Colon (tissue), 2 donors: ENCODE measurements around the gene C10orf90.
"Not testable (repeated sequence)": the region's sequence is repeated elsewhere in the genome, so short reads cannot be mapped to it uniquely, and the experiment has no call there.

Experiments used
- FAIRE-seq: peaks from 2 replicates; lab custom pipeline; 2012; peaks lifted over from hg19 to GRCh38; lab: Jason Lieb, UNC
- donor health status: control.
- donor health status: control.

Gene C10orf90

DNA sequence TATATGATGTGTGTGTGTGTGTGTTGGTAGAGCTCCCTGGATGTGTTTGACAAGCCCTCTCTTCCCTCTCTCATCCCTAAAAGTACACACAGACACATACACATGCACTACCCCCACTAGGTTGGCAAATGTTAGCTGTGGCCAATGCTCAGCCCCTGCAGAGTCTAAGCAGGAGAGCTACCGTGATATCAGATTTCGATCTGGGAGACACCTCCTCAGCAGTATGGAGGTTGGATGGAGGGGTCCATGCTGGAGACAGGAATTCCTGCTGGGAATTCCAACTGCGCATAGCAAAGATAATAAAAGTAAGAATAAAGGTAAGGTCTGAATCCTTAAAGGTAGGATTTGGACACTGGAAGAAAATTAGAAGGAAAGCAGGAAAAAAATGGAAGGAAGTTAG lies 85.7 kb downstream of the C10orf90 start:
- FAIRE-seq, result no peak

DNA sequence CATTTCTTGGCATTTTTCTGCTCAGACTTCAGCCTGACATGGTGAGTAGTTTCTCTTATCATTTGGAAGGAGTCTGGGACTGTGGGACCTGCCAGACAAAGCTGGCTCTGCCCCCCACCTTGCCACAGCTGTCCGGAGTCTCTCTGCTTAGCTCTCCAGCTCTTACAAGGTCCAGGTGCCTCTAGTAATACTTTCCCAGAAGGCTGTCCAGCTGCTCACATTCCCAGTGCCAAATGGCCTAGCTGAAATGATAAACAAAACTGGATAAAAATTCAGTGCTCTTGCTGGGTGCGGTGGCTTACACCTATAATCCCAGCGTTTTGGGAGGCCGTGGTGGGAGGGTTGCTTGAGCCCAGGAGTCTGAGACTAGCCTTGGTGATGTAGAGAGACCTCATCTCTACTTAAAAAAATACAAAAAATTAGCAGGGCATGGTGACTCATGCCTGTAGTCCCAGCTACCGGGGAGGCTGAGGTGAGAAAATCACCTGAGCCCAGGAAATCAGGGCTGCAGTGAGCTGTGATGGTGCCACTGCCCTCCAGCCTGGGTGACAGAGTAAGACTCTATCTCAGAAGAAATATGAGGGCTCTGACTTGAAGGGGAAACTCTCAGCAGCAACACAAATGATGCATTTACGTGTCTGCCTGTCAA lies 86.8 kb downstream of the C10orf90 start:
- FAIRE-seq, result no peak

- no peak for FAIRE-seq
Measured at GRCh38 chr10:126581648-126582046, 88.8 kb downstream of the C10orf90 start.

GRCh38 chr10:126580873-126581647 lies 89.4 kb downstream of the C10orf90 start:
- no peak for FAIRE-seq

DNA sequence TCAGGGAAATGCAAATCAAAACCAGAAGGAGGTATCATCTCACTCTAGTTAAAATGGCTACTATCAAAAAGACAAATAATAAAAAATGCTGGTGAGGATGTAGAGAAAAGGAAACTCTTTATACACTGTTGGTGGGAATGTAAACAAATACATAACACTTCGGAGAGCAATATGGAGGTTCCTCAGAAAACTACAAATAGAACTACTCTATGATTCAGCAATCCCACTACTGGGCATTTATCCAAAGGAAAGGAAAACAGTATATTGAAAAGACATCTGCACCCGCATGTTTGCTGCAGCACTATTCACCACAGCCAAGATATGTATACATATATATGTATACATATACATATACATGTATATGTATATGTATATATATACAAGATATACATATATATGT lies 94.2 kb downstream of the C10orf90 start:
- FAIRE-seq, result no peak

GRCh38 chr10:126570621-126571602 lies 99.6 kb downstream of the C10orf90 start:
- FAIRE-seq, result no peak

DNA sequence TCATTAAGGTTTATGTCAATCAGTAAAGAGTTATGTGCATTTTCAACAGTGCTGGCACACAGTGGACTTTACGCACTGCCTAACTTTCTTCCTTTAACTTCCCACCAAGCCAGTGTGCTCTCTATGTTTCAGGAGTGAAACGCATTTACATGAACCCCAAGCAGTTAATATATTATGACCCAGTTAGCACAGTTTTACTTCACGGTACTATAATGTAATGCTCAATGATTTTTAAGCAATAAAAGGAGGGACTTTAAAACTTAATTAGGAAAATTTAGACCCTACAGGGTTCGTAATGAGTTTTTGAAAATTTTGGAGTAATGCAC lies 100.3 kb downstream of the C10orf90 start:
- FAIRE-seq, result no peak

GRCh38 chr10:126569513-126570244 lies 100.8 kb downstream of the C10orf90 start:
- FAIRE-seq, result no peak

- no peak for FAIRE-seq
Measured at GRCh38 chr10:126568809-126569385, 101.6 kb downstream of the C10orf90 start.

DNA sequence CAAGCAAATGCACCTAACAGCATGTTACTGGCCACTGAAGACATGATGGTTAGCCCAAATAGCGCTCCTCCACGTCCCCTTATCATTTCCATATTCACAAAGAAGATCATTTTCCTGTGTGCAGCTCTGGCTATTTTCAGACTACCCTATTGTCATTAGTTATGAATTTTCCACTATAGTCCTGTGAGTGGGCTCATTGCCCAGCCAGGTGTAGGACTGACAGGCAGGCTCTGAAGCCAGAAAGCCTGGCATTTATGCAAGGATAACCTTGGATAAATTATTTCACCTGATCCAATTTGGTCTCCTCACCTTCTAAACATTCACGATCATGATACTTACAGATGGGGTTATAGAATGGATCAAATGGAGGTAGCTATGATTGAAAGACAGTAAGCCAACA lies 104.6 kb downstream of the C10orf90 start:
- FAIRE-seq, result no peak

- FAIRE-seq, result no peak
Measured at GRCh38 chr10:126565441-126565840, 105.1 kb downstream of the C10orf90 start.

GRCh38 chr10:126564326-126564888 lies 106.1 kb downstream of the C10orf90 start:
- no peak for FAIRE-seq

DNA sequence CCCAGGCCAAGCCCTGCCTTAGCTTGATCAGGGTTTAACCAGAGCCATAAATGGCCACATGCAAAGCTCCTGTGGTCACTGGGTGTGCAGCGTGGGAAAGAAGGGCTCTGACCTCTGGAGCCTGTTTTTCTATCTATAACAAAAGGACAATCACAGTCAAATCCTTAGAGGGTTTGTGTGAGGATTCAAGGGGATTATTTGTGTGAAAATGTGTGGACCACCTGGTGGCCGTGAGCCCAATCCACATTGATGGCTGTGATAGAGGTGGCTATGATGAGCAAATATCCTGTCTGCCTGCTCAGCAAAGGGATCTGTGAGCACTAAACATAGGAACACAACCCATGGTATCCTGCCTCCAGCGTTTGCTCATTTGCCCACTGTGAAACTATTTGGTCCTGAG lies 107.1 kb downstream of the C10orf90 start:
- no peak for FAIRE-seq

GRCh38 chr10:126561921-126562680 lies 108.4 kb downstream of the C10orf90 start:
- no peak for FAIRE-seq

DNA sequence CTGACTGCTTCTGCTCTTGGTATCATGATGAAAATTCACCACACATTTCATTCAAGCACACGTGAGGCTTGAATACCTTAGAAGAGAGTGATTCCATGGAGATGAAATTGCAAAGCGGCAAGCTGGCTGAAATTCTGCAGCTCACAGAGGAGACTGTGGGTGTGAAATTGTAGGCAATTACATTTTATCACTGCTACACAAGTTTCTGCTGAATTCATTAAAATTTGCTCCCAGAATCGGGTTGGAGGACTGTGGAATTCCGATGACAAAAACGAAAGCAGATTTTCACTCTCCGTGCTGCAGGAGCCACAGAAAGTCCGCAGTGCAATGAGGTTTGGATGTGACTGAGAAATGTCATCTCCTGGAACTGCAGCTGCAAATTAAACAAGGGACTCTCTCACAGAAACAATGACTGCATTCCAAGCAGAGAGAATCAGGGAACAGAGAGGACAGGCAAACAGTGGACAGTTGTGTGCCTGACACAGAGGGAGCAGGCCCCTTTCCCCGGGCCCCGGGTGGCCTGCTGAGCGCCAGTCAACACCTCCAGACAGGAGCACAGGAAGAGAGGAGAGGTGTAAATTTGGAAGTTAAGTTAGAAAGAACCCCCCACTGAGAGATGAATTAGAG lies 109.1 kb downstream of the C10orf90 start:
- FAIRE-seq, result no peak

DNA sequence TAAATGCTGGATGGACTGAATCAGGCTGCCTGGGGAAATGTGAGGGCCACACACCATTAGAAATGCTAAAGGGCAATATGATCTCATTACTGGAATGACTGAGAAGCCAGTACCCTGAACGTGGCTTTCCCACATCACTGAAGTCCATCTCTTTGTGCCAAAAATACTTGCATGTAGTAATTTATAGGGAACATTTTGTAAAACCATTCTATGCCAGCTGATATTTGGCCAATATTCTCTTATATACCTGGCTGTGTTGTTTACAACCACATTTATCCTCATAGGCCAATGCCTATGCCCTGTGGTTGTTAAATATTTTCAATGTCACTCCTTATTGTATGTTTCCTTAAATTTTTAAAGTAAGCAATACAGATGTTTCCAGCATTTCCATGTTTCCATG lies 111.6 kb downstream of the C10orf90 start:
- no peak for FAIRE-seq

- no peak for FAIRE-seq
Measured at GRCh38 chr10:126551202-126551601, 119.3 kb downstream of the C10orf90 start.

- FAIRE-seq, result not testable (repeated sequence)
Measured at GRCh38 chr10:126550586-126550985, 119.9 kb downstream of the C10orf90 start.

- FAIRE-seq, result no peak
Measured at GRCh38 chr10:126549344-126549743, 121.1 kb downstream of the C10orf90 start.

DNA sequence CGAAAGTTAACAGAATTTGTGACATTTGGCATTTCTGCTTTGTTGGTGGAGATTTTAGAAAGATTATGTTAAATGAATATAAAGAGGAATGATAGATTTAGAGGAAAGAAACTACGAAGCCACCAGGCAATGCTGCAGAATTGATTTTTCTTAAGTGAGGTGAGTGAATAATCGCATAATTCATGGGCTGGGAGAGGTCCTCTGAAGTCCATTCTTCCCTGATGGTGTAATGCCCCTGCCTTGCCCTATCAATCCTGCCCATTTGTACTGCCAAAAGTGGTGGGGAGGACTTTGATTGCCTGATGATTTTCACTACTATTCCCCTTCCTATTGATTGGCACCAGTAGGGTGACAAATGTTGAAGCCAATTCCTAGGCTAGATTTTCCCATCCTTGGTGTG lies 125.9 kb downstream of the C10orf90 start:
- no peak for FAIRE-seq
